Sigmoid colon (tissue), 7 donors: ENCODE measurements around the gene SPR. TPM values are rescaled to one million over a fixed set of nuclear protein-coding genes. Genes with fewer than 3 reads are reported as not detected.

ENCODE experiments used
- DNase-seq: peaks from one replicate; pipeline ENCODE4 v3.0.0-alpha.2; 2019
- H3K27ac ChIP-seq, 4 donors: fragments of 200-600 bp; sonication (generic); one replicate each; pipeline ENCODE4 v1.5.1; 2016 to 2019; ENCODE audit warnings: mild to moderate bottlenecking in 1 of 4
- H3K27me3 ChIP-seq, 3 donors: fragments of 200-600 bp; sonication (generic); one replicate each; pipeline ENCODE4 v1.5.1; 2019; ENCODE audit warnings: mild to moderate bottlenecking in 1 of 3
- H3K36me3 ChIP-seq, 4 donors: fragments of 200-600 bp; sonication (generic); one replicate each; pipeline ENCODE4 v1.5.1; 2016 to 2019
- H3K4me1 ChIP-seq, 4 donors: fragments of 200-600 bp; sonication (generic); one replicate each; pipeline ENCODE4 v1.5.1; 2017 to 2019
- H3K4me3 ChIP-seq, 4 donors: fragments of 200-600 bp; sonication (generic); one replicate each; pipeline ENCODE4 v1.5.1; 2017 to 2019; ENCODE audit warnings: mild to moderate bottlenecking in 2 of 4, moderate library complexity in 1 of 4
- H3K9me3 ChIP-seq, 4 donors: fragments of 200-600 bp in 3 of 4; sonication (generic) in 3 of 4; one replicate each; pipeline versions ENCODE4 v1.5.1 to v1.6.1; 2013 to 2019
- CTCF ChIP-seq, 4 experiments: fragments of 450-650 bp in 3 of 4; fragments of 200-600 bp in 1 of 4; IDR thresholded peaks; one replicate each; pipeline ENCODE4 v1.5.1; 2016 to 2019; ENCODE audit warnings: antibody characterized with exemption in 4 of 4, mild to moderate bottlenecking in 3 of 4, moderate library complexity in 2 of 4
- EP300 ChIP-seq, 4 donors: sonication (generic); formaldehyde crosslinking; IDR thresholded peaks; one replicate each; pipeline ENCODE4 v1.6.1; 2017; ENCODE audit warnings: antibody characterized with exemption in 4 of 4
- POLR2A ChIP-seq, 2 donors: fragments of 450-650 bp; IDR thresholded peaks; one replicate each; pipeline ENCODE4 v1.6.1; 2016; ENCODE audit warnings: antibody characterized with exemption in 2 of 2, mild to moderate bottlenecking in 2 of 2, moderate library complexity in 2 of 2
- POLR2AphosphoS5 ChIP-seq, 4 donors: sonication (generic); formaldehyde crosslinking; IDR thresholded peaks; one replicate each; pipeline ENCODE4 v1.6.1; 2017; ENCODE audit warnings: antibody characterized with exemption in 4 of 4
- WGBS, 2 donors: extraction: QIAGEN DNeasy Blood & Tissue Kit; methylation state at CpG; one replicate each; pipeline ENCODE4 v1.1.7; 2013; 5-methylcytosine and 5-hydroxymethylcytosine counted together
- intact Hi-C: fragments of 100-400 bp; cut with DNase I; formaldehyde crosslinking; loops from one replicate; pipeline ENCODE4 v1.15.1; 2023
- polyA plus RNA-seq, 3 donors: library from polyadenylated mRNA; stranded (reverse); fragments of 200-250 nt; gene quantifications; one replicate each; pipeline ENCODE4 v1.2.3, GENCODE V29; 2013
- total RNA-seq, 4 donors: library from RNA; depleted of rRNA; stranded (reverse); fragments of >200 nt; gene quantifications; one replicate each; pipeline ENCODE4 v1.1.0, GENCODE V29; 2016
- donor health status: healthy with polysubstance abuse.
- donor health status: Bipolar disorder and iron deficiency.
- donor health status: healthy.

Gene SPR
- total and polyA plus RNA-seq, 7 donors, result 31.0 to 69.8 (median 46.1) TPM

DNA sequence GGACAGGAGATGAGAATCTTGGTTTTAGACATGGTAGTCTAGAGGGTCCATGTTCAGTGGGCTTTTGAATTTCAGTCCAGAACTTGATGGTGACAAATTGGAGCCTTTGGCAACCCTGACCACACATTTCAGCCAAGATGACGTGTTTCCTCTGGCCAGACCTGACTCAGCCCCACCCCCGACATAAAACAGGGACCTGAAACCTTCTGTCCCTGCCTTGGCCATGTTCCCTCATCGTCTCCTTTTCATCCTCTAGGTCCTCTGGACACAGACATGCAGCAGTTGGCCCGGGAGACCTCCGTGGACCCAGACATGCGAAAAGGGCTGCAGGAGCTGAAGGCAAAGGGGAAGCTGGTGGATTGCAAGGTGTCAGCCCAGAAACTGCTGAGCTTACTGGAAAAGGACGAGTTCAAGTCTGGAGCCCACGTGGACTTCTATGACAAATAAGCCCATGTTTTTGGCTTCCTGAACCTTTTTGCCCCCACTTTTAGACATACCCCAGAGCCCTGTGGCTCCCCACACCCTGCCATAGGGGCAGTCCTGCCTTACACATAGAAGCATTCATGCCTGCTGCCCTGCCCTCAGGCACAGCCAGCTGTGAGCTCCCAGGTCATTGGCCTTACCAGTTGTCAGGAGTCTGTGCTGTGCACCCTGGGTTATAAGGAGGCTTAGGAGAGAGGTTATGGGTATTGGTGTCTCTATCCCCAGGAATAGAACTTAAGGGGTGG is 4.0 kb downstream of the SPR start:
- 84 to 86% methylated on average over 8 of the region's 8 CpGs for whole genome bisulfite sequencing, 2 donors
- H3K4me3 ChIP-seq, result no peak overlapping the region
- H3K27ac ChIP-seq, result no peak overlapping the region
- DNase-seq, result no peak
- peaks cover 0 to 25% (median 10%) of the 10 kb centered on the region in 3 donors for H3K27me3 ChIP-seq
- TF ChIP-seq EP300 (IDR thresholded peaks at IDR 0.05) (no peak), POLR2AphosphoS5 (IDR thresholded peaks at IDR 0.05) (no peak), POLR2A (IDR thresholded peaks at IDR 0.05) (no peak), CTCF (IDR thresholded peaks at IDR 0.05) (no peak)
- H3K9me3 ChIP-seq, result no peaks in the 10 kb centered on the region
- H3K4me1 ChIP-seq, result peaks cover 0 to 44% (median 34%) of the 10 kb centered on the region in 4 donors
- H3K36me3 ChIP-seq, result peaks cover 0 to 15% (median 9%) of the 10 kb centered on the region in 4 donors
- intact Hi-C loops, result loop anchor here (5.0 kb wide), 1 partner anchor 81 kb away; no protein-coding TSS in a partner anchor

DNA sequence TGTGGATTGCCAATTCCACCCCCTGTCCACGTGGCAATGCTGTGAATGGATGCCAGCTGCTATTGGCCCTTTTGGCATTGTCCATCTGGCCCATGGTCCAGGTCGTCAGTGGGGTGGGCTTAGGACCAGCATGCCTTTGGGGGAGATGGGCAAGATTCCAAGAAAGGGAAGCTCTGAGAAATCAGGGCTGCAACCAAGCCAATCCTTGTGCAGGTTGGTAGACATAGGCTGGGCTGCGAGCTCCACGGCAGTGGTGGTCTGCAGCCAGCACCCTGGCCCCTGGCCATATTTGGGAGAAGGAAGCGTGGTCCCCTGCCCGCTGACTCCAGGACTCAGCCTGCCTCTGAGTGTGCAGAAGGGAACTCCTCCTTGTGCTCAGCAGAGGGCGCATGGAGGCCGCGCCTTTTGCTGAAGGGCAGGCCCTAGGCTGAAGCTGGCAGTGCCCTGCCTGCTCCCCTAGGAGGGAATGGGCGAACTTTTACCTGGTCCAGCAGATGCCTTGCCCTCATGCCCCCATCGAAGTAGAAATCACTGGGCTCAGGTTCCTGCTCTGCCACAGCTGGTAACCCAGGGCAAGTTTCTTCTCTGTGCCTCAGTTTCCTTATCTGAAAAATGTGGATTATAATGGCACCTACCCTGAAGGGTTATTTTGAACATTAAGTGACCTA is 5.4 kb downstream of the SPR start:
- peak; percentile 79 for DNase-seq
- peaks cover 0 to 15% (median 9%) of the 10 kb centered on the region in 4 donors for H3K36me3 ChIP-seq
- 7% methylated on average over 11 of the region's 11 CpGs for WGBS, 2 donors
- H3K27me3 ChIP-seq, result peaks cover 0 to 33% (median 10%) of the 10 kb centered on the region in 3 donors
- TF ChIP-seq EP300 (IDR thresholded peaks at IDR 0.05), result no peak
- no peak for TF ChIP-seq POLR2AphosphoS5 (IDR thresholded peaks at IDR 0.05)
- TF ChIP-seq POLR2A (IDR thresholded peaks at IDR 0.05), result no peak
- peak; percentile 29 to 76 (median 61) for TF ChIP-seq CTCF (IDR thresholded peaks at IDR 0.05)
- H3K4me1 ChIP-seq, result peaks cover 0 to 37% (median 28%) of the 10 kb centered on the region in 4 donors
- intact Hi-C loops, result loop anchor here (5.0 kb wide), 1 partner anchor 80 kb away; no protein-coding TSS in a partner anchor
- no peak overlapping the region for H3K27ac ChIP-seq
- no peaks in the 10 kb centered on the region for H3K9me3 ChIP-seq
- H3K4me3 ChIP-seq, result no peak overlapping the region

DNA sequence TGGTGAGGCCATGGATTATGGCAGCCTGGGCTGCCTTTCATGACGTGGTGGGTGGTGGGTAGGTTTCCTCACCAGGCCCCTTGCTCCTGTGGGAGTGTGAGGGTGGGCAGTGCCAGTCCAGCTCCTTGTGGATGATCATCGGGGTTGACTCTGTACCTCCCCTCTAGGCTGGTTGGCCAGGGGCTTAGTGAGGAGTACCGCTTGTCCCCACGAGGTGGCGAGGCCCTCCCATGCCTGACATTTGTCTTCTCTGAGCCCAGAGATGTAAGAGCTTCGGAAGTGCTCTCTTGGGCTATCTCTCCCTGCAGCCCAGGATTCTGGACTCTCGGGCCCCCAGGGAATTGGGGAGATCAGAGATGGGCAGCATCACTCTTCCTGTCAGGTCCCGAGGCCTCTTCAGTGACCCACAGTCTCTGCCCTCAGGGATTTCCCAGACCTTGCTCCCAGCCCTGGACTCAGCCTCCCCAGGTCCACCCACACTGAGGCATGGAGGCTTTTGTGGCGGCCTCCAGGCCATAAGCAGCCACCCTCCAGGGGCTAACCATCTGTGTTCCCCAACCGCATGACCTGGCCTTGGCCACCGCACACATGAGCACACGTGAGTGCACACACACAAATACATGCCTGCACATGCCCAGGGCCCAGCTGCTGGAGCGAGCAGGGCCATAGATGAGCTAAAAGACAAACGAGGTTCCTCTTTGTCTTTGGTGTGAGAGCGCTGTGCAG is 6.5 kb downstream of the SPR start:
- Histone ChIP-seq H3K9me3 (no peaks in the 10 kb centered on the region), H3K27me3 (peaks cover 0 to 33% (median 10%) of the 10 kb centered on the region in 3 donors), H3K4me1 (peaks cover 0 to 27% (median 19%) of the 10 kb centered on the region in 4 donors), H3K36me3 (peaks cover 0 to 15% (median 9%) of the 10 kb centered on the region in 4 donors), H3K27ac (no peak overlapping the region), H3K4me3 (no peak overlapping the region)
- peak in 2 of 4 experiments; percentile 29 for TF ChIP-seq CTCF (IDR thresholded peaks at IDR 0.05)
- no peak for TF ChIP-seq EP300 (IDR thresholded peaks at IDR 0.05)
- TF ChIP-seq POLR2A (IDR thresholded peaks at IDR 0.05), result no peak
- TF ChIP-seq POLR2AphosphoS5 (IDR thresholded peaks at IDR 0.05), result no peak
- WGBS, 2 donors, result 52 to 65% methylated on average over 15 of the region's 15 CpGs
- intact Hi-C loops, result loop anchor here (5.0 kb wide), 1 partner anchor 79 kb away; no protein-coding TSS in a partner anchor
- no peak for DNase-seq

DNA sequence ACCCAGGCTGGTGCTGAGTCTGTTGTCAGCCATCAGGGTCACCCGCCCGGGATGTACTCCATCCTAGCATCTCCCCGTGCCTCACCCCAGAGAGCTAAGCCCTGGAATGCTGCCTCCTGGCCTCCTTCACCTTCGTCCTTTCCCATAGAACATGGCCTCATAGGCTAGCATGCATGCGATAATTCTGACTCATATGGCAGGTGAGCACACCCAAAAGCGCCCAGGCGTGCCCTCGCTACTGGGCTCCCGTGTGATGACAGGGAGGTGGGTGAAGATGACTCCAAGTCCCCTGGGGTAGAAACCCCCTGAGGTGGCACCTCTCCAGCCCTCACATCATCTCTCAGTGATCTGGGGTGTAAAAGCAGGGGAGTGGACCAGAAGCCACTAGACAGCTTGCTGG is 7.3 kb downstream of the SPR start:
- intact Hi-C loops, result loop anchor here (5.0 kb wide), 1 partner anchor 78 kb away; no protein-coding TSS in a partner anchor
- H3K27me3 ChIP-seq, result peaks cover 0 to 33% (median 10%) of the 10 kb centered on the region in 3 donors
- 73 to 88% methylated on average over 9 of the region's 9 CpGs for WGBS, 2 donors

More for the DNA sequence above, 7.3 kb downstream of the SPR start:
- no peak overlapping the region for H3K4me3 ChIP-seq
- peaks cover 0 to 20% (median 12%) of the 10 kb centered on the region in 4 donors for H3K4me1 ChIP-seq
- H3K36me3 ChIP-seq, result peaks cover 0 to 15% (median 9%) of the 10 kb centered on the region in 4 donors
- TF ChIP-seq POLR2A (IDR thresholded peaks at IDR 0.05) (no peak), CTCF (IDR thresholded peaks at IDR 0.05) (no peak), POLR2AphosphoS5 (IDR thresholded peaks at IDR 0.05) (no peak)
- no peaks in the 10 kb centered on the region for H3K9me3 ChIP-seq
- H3K27ac ChIP-seq, result no peak overlapping the region
- no peak for DNase-seq
